ENCODE data around the gene GSDME.

The GSDME gene

GRCh38 chr7:24788961-24789576 is 31.8 kb upstream of the GSDME start:
- no peak for TF ChIP-seq EP300 (IDR thresholded peaks at IDR 0.05; ENCODE audit: borderline replicate concordance)
- no peak for TF ChIP-seq TCF12 (IDR thresholded peaks at IDR 0.05; ENCODE audit: low read depth)
- no peak for TF ChIP-seq USF1 (IDR thresholded peaks at IDR 0.05)
- no peak for TF ChIP-seq YY1 (IDR thresholded peaks at IDR 0.05; ENCODE audit: low read depth)
- no peak for TF ChIP-seq ZBTB7A (IDR thresholded peaks at IDR 0.05; ENCODE audit: low read depth)
- TF ChIP-seq TAF1 (IDR thresholded peaks at IDR 0.05; ENCODE audit: low read depth) = no peak
- TF ChIP-seq, protein P1, sequence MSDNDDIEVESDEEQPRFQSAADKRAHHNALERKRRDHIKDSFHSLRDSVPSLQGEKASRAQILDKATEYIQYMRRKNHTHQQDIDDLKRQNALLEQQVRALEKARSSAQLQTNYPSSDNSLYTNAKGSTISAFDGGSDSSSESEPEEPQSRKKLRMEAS (IDR thresholded peaks at IDR 0.05) = no peak
- TF ChIP-seq CREB1 (IDR thresholded peaks at IDR 0.05; ENCODE audit: low read depth) = no peak
- no peak for TF ChIP-seq TEAD4 (IDR thresholded peaks at IDR 0.05)
- no peak for TF ChIP-seq EGR1 (IDR thresholded peaks at IDR 0.05)

GRCh38 chr7:24788075-24788474 is 30.8 kb upstream of the GSDME start:
- no peak for TF ChIP-seq NFIC (IDR thresholded peaks at IDR 0.05)
- no peak for TF ChIP-seq TEAD4 (IDR thresholded peaks at IDR 0.05)
- TF ChIP-seq CREB1 (IDR thresholded peaks at IDR 0.05; ENCODE audit: low read depth) = no peak
- TF ChIP-seq EGR1 (IDR thresholded peaks at IDR 0.05) = no peak
- TF ChIP-seq, protein P1 (IDR thresholded peaks at IDR 0.05) = no peak
- no peak for TF ChIP-seq ZBTB7A (IDR thresholded peaks at IDR 0.05; ENCODE audit: low read depth)
- no peak for TF ChIP-seq CEBPB (IDR thresholded peaks at IDR 0.05)
- TF ChIP-seq TCF12 (IDR thresholded peaks at IDR 0.05; ENCODE audit: low read depth) = no peak
- TF ChIP-seq, protein P2, sequence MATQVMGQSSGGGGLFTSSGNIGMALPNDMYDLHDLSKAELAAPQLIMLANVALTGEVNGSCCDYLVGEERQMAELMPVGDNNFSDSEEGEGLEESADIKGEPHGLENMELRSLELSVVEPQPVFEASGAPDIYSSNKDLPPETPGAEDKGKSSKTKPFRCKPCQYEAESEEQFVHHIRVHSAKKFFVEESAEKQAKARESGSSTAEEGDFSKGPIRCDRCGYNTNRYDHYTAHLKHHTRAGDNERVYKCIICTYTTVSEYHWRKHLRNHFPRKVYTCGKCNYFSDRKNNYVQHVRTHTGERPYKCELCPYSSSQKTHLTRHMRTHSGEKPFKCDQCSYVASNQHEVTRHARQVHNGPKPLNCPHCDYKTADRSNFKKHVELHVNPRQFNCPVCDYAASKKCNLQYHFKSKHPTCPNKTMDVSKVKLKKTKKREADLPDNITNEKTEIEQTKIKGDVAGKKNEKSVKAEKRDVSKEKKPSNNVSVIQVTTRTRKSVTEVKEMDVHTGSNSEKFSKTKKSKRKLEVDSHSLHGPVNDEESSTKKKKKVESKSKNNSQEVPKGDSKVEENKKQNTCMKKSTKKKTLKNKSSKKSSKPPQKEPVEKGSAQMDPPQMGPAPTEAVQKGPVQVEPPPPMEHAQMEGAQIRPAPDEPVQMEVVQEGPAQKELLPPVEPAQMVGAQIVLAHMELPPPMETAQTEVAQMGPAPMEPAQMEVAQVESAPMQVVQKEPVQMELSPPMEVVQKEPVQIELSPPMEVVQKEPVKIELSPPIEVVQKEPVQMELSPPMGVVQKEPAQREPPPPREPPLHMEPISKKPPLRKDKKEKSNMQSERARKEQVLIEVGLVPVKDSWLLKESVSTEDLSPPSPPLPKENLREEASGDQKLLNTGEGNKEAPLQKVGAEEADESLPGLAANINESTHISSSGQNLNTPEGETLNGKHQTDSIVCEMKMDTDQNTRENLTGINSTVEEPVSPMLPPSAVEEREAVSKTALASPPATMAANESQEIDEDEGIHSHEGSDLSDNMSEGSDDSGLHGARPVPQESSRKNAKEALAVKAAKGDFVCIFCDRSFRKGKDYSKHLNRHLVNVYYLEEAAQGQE (IDR thresholded peaks at IDR 0.05; ENCODE audit: low read depth) = no peak
- no peak for TF ChIP-seq TAF1 (IDR thresholded peaks at IDR 0.05; ENCODE audit: low read depth)
- no peak for TF ChIP-seq USF1 (IDR thresholded peaks at IDR 0.05)
- TF ChIP-seq EP300 (IDR thresholded peaks at IDR 0.05; ENCODE audit: borderline replicate concordance) = no peak
- TF ChIP-seq RAD21 (IDR thresholded peaks at IDR 0.05; ENCODE audit: low read depth) = no peak
- no peak for TF ChIP-seq FOXM1 (IDR thresholded peaks at IDR 0.05; ENCODE audit: borderline replicate concordance, low read depth)
- TF ChIP-seq YY1 (IDR thresholded peaks at IDR 0.05; ENCODE audit: low read depth) = no peak

DNA sequence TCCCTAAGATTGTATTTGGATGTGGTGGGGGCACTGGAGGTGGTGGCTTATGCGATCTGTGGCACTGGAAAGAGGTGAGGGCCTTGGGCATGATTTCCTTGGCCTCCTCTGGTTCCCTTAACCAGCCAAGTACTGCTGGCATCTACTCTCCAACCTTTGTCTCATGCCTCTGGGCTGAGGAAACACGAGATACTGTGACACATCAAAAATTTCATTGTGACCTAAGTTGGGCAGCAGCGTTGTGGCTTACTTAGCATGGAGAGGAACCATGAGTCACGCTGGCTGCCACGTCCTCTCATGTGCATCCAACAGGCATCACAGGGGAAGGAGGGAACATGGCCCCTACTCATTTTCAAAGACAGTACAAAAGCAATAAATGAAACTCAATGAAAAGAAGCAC is 29.7 kb upstream of the GSDME start:
- no peak for TF ChIP-seq TCF12 (IDR thresholded peaks at IDR 0.05; ENCODE audit: low read depth)
- TF ChIP-seq, protein P1 (IDR thresholded peaks at IDR 0.05) = peak; percentile 33; the same call in 1 of the 2 replicates

GRCh38 chr7:24786306-24786705 is 29.0 kb upstream of the GSDME start:
- TF ChIP-seq, protein P1 (IDR thresholded peaks at IDR 0.05) = no peak
- TF ChIP-seq FOXM1 (IDR thresholded peaks at IDR 0.05; ENCODE audit: borderline replicate concordance, low read depth) = no peak
- no peak for TF ChIP-seq ZBTB7A (IDR thresholded peaks at IDR 0.05; ENCODE audit: low read depth)
- TF ChIP-seq CREB1 (IDR thresholded peaks at IDR 0.05; ENCODE audit: low read depth) = no peak
- TF ChIP-seq CEBPB (IDR thresholded peaks at IDR 0.05) = no peak
- no peak for TF ChIP-seq RAD21 (IDR thresholded peaks at IDR 0.05; ENCODE audit: low read depth)
- TF ChIP-seq TEAD4 (IDR thresholded peaks at IDR 0.05) = no peak
- no peak for TF ChIP-seq TAF1 (IDR thresholded peaks at IDR 0.05; ENCODE audit: low read depth)
- TF ChIP-seq NFIC (IDR thresholded peaks at IDR 0.05) = no peak
- TF ChIP-seq, protein P2 (IDR thresholded peaks at IDR 0.05; ENCODE audit: low read depth) = no peak
- no peak for TF ChIP-seq YY1 (IDR thresholded peaks at IDR 0.05; ENCODE audit: low read depth)
- TF ChIP-seq EP300 (IDR thresholded peaks at IDR 0.05; ENCODE audit: borderline replicate concordance) = no peak
- no peak for TF ChIP-seq USF1 (IDR thresholded peaks at IDR 0.05)
- TF ChIP-seq EGR1 (IDR thresholded peaks at IDR 0.05) = no peak
- no peak for TF ChIP-seq TCF12 (IDR thresholded peaks at IDR 0.05; ENCODE audit: low read depth)

DNA sequence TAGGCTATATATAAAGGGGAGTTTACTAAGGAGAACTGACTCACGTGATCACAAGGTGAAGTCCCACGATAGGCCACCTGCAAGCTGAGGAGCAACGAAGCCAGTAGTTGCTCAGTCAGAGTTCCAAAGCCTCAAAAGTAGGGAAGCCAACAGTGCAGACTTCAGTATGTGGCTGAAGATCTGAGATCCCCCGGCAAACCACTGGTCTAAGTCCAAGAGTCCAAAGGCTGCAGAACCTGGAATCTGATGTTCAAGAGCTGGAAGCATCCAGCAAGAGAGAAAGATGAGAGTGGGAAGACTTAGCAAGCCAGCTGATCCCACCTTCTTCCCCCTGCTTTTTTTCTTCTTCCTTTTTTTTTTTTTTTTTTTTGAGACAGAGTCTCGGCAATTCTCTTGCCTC is 27.0 kb upstream of the GSDME start:
- TF ChIP-seq, protein P2 (IDR thresholded peaks at IDR 0.05; ENCODE audit: low read depth) = no peak
- no peak for TF ChIP-seq TAF1 (IDR thresholded peaks at IDR 0.05; ENCODE audit: low read depth)
- TF ChIP-seq CEBPB (IDR thresholded peaks at IDR 0.05) = no peak
- TF ChIP-seq NFIC (IDR thresholded peaks at IDR 0.05) = no peak
- TF ChIP-seq TCF12 (IDR thresholded peaks at IDR 0.05; ENCODE audit: low read depth) = no peak
- no peak for TF ChIP-seq YY1 (IDR thresholded peaks at IDR 0.05; ENCODE audit: low read depth)
- no peak for TF ChIP-seq USF1 (IDR thresholded peaks at IDR 0.05)
- TF ChIP-seq, protein P1 (IDR thresholded peaks at IDR 0.05) = no peak
- TF ChIP-seq EP300 (IDR thresholded peaks at IDR 0.05; ENCODE audit: borderline replicate concordance) = no peak
- no peak for TF ChIP-seq TEAD4 (IDR thresholded peaks at IDR 0.05)
- TF ChIP-seq FOXM1 (IDR thresholded peaks at IDR 0.05; ENCODE audit: borderline replicate concordance, low read depth) = no peak
- TF ChIP-seq RAD21 (IDR thresholded peaks at IDR 0.05; ENCODE audit: low read depth) = no peak
- no peak for TF ChIP-seq ZBTB7A (IDR thresholded peaks at IDR 0.05; ENCODE audit: low read depth)
- no peak for TF ChIP-seq CREB1 (IDR thresholded peaks at IDR 0.05; ENCODE audit: low read depth)
- no peak for TF ChIP-seq EGR1 (IDR thresholded peaks at IDR 0.05)

Data from Ishikawa (cell line).